Measurements from ENCODE around the gene COQ2.

DNA sequence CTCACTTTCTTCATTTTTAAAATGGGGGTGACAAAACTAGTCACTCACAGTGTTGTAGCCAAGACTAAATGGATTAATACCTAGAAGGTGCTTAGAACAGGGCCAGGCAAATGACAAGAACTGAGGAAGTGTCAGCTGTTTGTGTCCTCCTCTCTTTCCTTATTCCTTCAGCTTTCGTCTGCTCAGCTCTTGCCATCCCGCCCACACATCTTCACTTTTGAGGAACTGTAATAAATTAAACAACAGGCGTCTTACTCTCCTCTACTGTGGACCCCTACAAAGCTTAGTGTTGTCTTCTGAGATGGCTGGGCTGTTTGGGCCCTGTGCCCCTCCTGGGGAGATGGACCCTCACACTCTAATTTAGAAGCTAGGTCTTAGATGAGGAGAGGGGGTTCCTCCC lies 47.4 kb upstream of the COQ2 start:
- TF ChIP-seq, protein P1, sequence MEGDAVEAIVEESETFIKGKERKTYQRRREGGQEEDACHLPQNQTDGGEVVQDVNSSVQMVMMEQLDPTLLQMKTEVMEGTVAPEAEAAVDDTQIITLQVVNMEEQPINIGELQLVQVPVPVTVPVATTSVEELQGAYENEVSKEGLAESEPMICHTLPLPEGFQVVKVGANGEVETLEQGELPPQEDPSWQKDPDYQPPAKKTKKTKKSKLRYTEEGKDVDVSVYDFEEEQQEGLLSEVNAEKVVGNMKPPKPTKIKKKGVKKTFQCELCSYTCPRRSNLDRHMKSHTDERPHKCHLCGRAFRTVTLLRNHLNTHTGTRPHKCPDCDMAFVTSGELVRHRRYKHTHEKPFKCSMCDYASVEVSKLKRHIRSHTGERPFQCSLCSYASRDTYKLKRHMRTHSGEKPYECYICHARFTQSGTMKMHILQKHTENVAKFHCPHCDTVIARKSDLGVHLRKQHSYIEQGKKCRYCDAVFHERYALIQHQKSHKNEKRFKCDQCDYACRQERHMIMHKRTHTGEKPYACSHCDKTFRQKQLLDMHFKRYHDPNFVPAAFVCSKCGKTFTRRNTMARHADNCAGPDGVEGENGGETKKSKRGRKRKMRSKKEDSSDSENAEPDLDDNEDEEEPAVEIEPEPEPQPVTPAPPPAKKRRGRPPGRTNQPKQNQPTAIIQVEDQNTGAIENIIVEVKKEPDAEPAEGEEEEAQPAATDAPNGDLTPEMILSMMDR (conservative IDR thresholded peaks at IDR 0.05; ENCODE audit: low read depth, low read length): no peak
- no peak for TF ChIP-seq EZH2phosphoT487 (IDR thresholded peaks at IDR 0.05; ENCODE audit: borderline replicate concordance, low read length)
